Stimulated activated memory B cell treated with anti-CD40 and anti-IgM and Interleukin-4, amounts not matched to agents 10 μg/mL and 1 μg/mL and 100 μg/mL, for 72 hours (primary cell): ENCODE measurements around the gene CD7.
"Not testable (repeated sequence)": the region's sequence is repeated elsewhere in the genome, so short reads cannot be mapped to it uniquely, and the experiment has no call there.

Experiments used
- ATAC-seq: fragments of 150-1000 bp; cut with Tn5 transposase; 2 replicates; pipeline ENCODE4 v1.10.0; 2021
- H3K27ac Mint-ChIP-seq: one replicate; pipeline ENCODE4 v1.8.0; 2022; ENCODE audit warnings: mild to moderate bottlenecking, mixed read lengths
- H3K27me3 Mint-ChIP-seq: one replicate; pipeline ENCODE4 v1.8.0; 2022; ENCODE audit warnings: mixed read lengths
- H3K36me3 Mint-ChIP-seq: one replicate; pipeline ENCODE4 v1.8.0; 2022; ENCODE audit warnings: mixed read lengths
- H3K4me1 Mint-ChIP-seq: one replicate; pipeline ENCODE4 v1.8.0; 2022; ENCODE audit warnings: mixed read lengths
- H3K4me3 Mint-ChIP-seq: one replicate; pipeline ENCODE4 v1.8.0; 2022; ENCODE audit warnings: mild to moderate bottlenecking, moderate library complexity, mixed read lengths
- H3K9me3 Mint-ChIP-seq: one replicate; pipeline ENCODE4 v1.8.0; 2022; ENCODE audit warnings: mixed read lengths

Gene CD7

DNA sequence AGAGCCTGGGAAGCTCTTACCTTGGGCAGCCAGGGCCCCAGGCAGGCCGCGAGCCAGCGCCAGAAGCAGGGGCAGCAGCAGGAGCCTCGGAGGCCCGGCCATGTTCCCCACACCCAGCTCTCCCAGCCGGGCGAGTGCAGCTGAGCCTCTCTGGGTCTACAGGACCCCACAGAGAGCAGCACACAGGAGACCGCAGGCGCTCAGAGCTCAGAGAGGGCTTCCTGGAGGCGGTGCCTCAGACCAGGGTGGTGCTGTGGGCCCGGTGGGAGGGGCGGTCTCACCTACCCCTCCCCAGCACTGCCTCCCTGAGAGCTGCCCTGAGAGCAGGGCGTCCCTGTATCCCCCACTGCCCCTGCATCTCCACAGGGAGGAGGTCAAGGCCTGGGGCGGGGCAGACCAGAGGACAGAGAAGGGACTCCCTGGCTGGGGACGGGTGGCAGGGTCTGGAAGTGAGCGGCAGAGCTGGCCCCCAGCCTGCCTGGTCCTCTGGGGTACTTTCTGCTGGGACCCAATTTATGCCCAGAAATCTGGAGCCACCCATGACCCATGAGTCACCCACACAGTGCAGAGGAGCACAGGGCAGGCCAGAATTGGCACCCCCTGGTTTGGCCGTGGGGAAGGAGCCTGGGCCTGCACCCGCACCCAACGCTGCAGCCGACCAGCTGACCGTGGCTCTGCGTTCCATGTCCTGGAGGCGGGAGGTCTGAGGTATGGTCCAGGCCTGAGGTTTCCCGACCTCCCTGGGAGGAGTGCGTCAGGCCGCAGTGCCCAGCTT lies at the start of gene CD7:
Gene CD7, minus strand, starts transcription at position 215 of the 775 bp plus-strand sequence. Its CDS starts 113 bp downstream, at position 102.
- H3K9me3 Mint-ChIP-seq = no peaks in the 10 kb centered on the region
- no peak for ATAC-seq
- peaks cover 38% of the 10 kb centered on the region for H3K27me3 Mint-ChIP-seq
- no peak within 1 kb of the TSS for H3K4me3 Mint-ChIP-seq
- no peak within 1 kb of the TSS for H3K27ac Mint-ChIP-seq
- H3K4me1 Mint-ChIP-seq = peaks cover 43% of the 10 kb centered on the region
- H3K36me3 Mint-ChIP-seq = no peaks in the 10 kb centered on the region

DNA sequence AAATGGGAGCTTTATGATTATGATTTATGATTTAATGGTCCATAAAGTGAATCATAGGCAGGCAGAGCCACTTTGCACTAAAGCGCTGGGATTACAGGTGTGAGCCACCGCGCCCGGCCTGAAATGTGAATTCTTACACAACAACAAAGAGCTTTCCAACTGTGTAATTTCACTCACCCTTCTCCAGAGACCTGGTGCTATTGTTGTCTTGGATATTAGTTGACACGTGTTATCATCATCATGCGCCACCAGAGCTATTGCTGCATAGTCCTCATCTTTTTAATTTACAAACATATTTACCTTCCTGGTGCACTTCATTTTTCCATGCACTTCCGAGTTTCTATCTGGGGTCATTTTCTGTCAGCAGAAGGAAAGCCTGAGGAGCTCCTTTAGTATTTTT lies 49.3 kb upstream of the CD7 start:
- Mint-ChIP-seq H3K27ac (no peak overlapping the region), H3K9me3 (no peaks in the 10 kb centered on the region), H3K27me3 (peaks cover 40% of the 10 kb centered on the region), H3K36me3 (no peaks in the 10 kb centered on the region), H3K4me3 (no peak overlapping the region), H3K4me1 (peaks cover 10% of the 10 kb centered on the region)
- no peak for ATAC-seq

DNA sequence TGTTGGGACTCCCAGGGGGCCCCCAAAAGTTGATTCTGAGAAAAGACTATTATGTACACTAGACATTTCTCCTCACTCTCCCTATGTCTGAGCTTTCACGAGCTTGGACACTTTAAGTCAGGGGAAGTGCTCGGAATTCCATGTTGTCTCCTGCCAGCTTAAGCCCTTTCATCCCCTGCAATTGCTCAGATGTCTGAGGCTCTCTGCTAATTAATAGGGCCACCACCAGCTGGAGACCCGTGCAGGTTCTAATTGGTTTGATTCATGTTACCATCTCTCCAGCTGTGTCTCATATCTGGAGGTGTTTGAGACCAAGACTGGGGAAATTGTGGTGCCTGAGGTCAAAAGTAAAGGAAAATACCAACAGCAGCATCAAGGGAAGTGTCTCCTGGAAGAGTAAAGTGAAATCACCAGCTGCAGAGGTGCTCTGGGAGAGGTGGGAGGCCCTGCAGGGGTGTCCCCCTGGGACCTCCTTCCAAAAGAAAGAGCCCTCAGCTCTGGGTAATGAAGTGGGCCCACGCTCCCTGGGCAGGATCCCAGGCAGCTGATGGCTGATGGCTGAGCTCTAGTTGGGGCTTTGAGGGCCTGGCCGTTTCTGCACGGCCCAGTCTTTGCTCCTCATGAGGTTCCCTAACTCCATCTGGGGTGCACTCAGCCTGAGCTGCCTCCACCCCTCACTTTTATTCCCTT lies 48.3 kb upstream of the CD7 start:
- Mint-ChIP-seq H3K27me3 (peaks cover 34% of the 10 kb centered on the region), H3K4me1 (peaks cover 4% of the 10 kb centered on the region)
- no peak for ATAC-seq

DNA sequence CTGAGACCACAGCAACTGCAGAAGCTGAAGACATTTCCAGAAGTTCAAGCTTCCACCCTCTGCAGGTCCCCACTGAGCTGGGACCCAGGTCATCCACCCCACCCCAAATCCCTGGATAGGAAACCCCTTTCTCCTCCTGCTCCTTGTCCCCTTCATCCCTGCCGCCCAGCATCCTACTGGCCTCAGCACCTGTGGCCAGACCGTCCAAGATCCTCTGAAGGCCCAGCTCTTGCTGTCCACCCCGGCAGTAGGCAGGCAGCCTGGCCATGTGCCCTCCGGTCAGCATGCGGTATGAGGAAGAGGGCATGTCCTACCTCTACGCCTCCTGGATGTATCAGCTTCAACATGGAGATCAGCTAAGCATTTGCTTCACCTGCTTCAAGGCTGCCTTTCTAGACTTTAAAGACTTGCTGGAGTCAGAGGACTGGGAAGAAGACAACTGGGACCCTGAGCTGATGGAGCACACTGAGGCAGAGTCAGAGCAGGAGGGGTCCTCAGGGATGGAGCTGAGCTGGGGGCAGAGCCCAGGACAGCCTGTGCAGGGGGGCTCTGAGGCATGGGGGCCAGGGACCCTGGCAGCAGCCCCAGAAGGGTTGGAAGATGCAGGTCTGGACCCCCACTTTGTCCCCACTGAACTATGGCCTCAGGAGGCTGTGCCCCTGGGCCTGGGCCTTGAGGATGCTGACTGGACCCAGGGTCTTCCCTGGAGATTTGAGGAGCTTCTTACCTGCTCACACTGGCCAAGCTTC lies 44.7 kb upstream of the CD7 start:
- no peak for ATAC-seq
- no peak overlapping the region for H3K27ac Mint-ChIP-seq

More for the DNA sequence above, 48.3 kb upstream of the CD7 start:
- H3K27ac Mint-ChIP-seq = no peak overlapping the region
- H3K4me3 Mint-ChIP-seq = no peak overlapping the region
- no peaks in the 10 kb centered on the region for H3K9me3 Mint-ChIP-seq
- no peaks in the 10 kb centered on the region for H3K36me3 Mint-ChIP-seq

DNA sequence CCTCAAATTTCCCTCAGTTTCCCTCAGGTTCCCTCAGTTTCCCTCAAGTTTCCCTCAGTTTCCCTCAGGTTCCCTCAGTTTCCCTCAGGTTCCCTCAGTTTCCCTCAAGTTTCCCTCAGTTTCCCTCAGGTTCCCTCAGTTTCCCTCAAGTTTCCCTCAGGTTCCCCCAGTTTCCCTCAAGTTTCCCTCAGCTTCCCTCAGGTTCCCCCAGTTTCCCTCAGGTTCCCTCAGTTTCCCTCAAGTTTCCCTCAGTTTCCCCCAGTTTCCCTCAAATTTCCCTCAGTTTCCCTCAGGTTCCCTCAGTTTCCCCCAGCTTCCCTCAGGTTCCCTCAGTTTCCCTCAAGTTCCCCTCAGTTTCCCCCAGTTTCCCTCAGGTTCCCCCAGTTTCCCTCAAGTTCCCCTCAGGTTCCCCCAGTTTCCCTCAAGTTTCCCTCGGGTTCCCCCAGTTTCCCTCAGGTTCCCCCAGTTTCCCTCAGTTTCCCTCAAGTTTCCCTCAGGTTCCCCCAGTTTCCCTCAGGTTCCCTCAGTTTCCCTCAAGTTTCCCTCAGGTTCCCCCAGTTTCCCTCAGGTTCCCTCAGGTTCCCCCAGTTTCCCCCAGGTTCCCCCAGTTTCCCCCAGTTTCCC lies 42.2 kb upstream of the CD7 start:
- not testable (repeated sequence) for H3K27ac Mint-ChIP-seq, H3K4me3 Mint-ChIP-seq, H3K4me1 Mint-ChIP-seq, H3K36me3 Mint-ChIP-seq, ATAC-seq, H3K9me3 Mint-ChIP-seq
- H3K27me3 Mint-ChIP-seq = peaks cover 42% of the 10 kb centered on the region

More for the DNA sequence above, 44.7 kb upstream of the CD7 start:
- H3K36me3 Mint-ChIP-seq = no peaks in the 10 kb centered on the region
- H3K27me3 Mint-ChIP-seq = peaks cover 25% of the 10 kb centered on the region
- peaks cover 8% of the 10 kb centered on the region for H3K4me1 Mint-ChIP-seq
- no peaks in the 10 kb centered on the region for H3K9me3 Mint-ChIP-seq
- no peak overlapping the region for H3K4me3 Mint-ChIP-seq

DNA sequence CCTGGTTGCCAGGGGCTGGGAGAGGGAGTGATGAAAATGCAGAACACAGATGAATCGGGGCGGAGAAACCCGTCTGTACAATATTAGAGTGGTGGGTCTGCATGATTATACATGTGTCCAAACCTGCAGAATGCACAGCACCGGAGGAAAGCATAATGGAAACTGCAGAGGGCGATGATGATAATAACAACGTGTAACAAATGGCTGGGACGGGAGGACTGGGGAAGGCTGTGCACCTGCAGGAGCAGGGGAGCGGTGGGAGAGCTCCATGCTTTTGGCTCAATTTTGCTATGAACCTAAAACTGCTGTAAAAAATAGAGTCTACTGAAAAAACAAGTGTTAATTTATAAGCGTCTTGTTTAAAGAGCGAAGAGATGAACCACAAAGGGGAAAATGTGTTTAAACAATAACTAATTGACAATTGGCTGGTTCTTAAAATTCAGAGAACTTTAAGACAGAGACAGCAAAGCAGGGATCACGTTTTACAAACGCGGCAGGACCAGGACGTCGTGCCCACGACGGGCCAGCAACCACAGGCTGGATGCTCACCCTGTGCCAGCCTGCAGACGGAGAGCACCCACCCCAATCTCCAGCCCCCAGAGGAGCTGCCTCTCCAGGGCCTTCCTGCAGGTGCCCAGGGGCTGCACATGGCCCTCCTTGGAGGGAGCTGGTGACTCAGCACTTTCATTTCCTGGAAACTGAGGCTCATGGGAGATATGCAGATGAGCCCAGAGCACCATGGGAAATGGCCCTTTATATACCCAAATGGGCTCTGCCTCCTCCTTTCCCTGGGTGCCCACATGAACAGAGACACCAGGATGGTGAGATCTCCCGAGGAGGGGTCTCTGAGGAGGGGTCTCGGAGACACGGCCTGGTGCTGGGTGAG lies 41.3 kb upstream of the CD7 start, which contains the start of gene TEX19:
Gene TEX19, plus strand, starts transcription at position 783 of the 886 bp plus-strand sequence. CDS start 2,904 bp downstream, outside the sequence.
- no peaks in the 10 kb centered on the region for H3K9me3 Mint-ChIP-seq
- H3K27ac Mint-ChIP-seq = peak within 1 kb of the TSS; percentile 2
- no peaks in the 10 kb centered on the region for H3K36me3 Mint-ChIP-seq
- ATAC-seq = no peak
- peaks cover 8% of the 10 kb centered on the region for H3K4me1 Mint-ChIP-seq
- H3K27me3 Mint-ChIP-seq = peaks cover 49% of the 10 kb centered on the region
- H3K4me3 Mint-ChIP-seq = no peak within 1 kb of the TSS

DNA sequence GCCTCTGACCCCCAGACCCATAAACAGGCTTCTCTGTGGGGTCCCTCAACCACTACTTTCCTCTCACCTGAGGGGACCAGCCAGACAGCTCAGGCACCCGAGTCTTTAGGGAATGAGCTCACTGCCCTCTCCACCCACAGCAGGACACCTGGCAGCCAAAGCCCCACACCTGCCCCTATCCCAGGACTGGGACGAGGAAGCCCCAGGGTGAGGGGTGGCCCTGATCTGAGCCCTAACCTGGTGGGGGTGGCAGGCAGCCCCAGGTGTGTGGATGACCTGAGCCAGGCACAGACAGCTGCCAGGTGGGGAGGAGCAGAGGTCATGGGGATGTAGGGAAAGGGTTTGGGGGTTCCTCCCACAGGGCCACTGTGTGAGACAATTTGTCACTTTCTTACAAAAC lies 40.0 kb upstream of the CD7 start:
- Mint-ChIP-seq H3K9me3 (no peaks in the 10 kb centered on the region), H3K4me1 (peaks cover 8% of the 10 kb centered on the region), H3K27ac (no peak overlapping the region), H3K4me3 (no peak overlapping the region), H3K36me3 (no peaks in the 10 kb centered on the region), H3K27me3 (peaks cover 57% of the 10 kb centered on the region)
- ATAC-seq = no peak

DNA sequence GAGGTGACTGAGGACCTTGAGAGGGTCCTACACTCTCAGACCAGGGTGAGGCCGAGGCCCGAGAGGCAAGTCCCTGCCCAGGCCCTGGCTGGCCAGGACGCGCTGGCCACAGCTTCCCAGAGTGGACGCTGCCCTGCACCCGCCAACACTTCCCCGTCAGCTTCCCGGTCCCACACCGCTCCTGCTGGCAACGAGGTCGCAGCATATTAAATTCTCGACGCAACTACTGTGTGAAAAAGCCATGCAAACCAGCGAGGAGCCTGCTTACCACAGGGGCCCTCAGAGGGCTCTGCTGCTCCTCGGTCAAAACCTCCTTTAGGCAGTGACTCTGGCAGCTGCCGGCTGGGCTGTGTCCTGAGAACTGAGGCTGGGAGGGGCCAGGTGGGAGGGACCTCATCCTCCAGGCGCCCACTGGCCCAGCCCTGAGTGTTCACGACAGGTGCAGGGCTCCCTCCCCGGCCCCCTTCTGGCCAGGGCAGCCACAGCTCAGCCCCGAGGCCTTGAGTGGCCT lies 39.5 kb upstream of the CD7 start:
- Mint-ChIP-seq H3K4me1 (peaks cover 13% of the 10 kb centered on the region), H3K27ac (no peak overlapping the region), H3K9me3 (no peaks in the 10 kb centered on the region), H3K36me3 (no peaks in the 10 kb centered on the region), H3K27me3 (peaks cover 62% of the 10 kb centered on the region), H3K4me3 (no peak overlapping the region)
- no peak for ATAC-seq

DNA sequence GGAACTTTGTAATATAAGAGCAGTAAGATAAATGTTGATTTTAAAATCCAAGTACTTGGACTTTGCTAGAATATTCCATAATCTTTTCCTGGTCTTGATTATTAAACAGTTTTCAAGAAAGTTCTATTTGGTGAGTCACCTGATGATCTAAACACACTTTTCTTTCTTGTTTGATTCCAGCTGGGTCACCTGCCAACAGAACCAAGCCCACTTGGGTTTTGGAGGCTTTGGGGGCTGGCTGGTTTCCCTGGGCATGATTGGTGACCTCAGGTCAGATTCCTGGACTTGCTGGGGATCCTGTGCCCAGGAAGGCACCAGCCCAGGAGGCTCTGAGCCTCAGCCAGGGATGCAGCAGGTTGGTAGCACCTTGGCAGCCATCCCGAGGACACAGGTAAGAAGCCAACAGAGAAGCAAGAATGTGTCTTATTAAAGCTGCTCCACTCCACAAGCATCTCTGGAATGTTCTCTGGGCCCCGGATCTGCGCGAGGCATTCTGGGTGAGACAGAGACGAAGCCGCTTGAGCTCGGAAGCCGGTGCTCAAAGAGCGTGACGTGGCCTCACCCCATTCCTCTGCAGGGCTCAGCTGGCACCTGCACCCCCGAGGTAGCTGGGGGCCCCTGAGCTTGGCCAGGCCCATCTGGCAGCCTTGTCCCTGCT lies 38.5 kb upstream of the CD7 start:
- H3K36me3 Mint-ChIP-seq = no peaks in the 10 kb centered on the region
- ATAC-seq = no peak

DNA sequence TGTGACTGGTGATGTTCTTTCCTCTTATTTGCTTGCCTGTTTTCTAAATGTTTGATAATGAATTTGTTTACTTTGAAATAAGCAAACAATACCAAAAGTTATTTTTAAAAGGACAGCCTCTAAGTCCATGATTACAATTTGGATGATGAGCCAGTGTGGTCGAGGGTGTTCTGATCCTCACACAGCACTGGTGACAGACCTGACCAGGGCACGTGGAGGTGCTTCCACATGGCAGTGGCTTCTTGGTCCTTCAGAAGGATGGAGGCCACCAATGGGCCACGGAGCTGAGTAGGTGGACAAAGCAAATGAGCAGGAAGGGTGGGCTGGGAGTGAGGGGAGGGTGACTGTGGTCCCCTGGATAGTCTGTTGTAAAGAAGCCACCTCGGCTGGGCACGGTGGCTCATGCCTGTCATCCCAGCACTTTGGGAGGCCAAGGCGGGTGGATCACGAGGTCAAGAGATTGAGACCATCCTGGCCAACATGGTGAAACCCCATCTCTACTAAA lies 37.4 kb upstream of the CD7 start:
- no peak overlapping the region for H3K4me3 Mint-ChIP-seq
- ATAC-seq = no peak
- H3K36me3 Mint-ChIP-seq = no peaks in the 10 kb centered on the region
- H3K9me3 Mint-ChIP-seq = no peaks in the 10 kb centered on the region
- H3K27me3 Mint-ChIP-seq = peaks cover 82% of the 10 kb centered on the region
- no peak overlapping the region for H3K27ac Mint-ChIP-seq
- H3K4me1 Mint-ChIP-seq = peaks cover 26% of the 10 kb centered on the region

More for the DNA sequence above, 38.5 kb upstream of the CD7 start:
- Mint-ChIP-seq H3K27ac (no peak overlapping the region), H3K9me3 (no peaks in the 10 kb centered on the region), H3K4me3 (no peak overlapping the region), H3K27me3 (peaks cover 72% of the 10 kb centered on the region), H3K4me1 (peaks cover 21% of the 10 kb centered on the region)

DNA sequence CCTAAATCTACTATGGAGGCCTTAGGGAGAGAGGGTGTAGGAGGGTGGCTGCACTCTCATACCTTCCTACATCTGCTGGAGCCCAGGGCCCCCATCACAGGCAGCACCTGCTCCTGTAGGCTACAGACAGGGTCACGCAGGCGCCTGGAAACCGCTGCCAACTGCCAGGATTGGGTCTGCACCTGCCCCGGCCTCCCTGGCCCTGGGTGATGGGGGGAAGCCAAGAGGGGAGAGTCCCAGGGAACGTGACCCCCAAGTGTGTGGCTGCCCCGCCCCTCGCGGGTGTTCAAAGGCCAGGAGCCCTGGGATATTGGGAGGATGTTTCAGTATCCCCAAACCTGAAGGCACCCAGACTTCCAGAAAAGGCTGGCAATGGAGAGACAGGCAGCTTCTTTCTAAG lies 36.1 kb upstream of the CD7 start:
- Mint-ChIP-seq H3K4me1 (peaks cover 23% of the 10 kb centered on the region), H3K27ac (no peak overlapping the region), H3K9me3 (no peaks in the 10 kb centered on the region), H3K4me3 (no peak overlapping the region), H3K36me3 (no peaks in the 10 kb centered on the region), H3K27me3 (peaks cover 91% of the 10 kb centered on the region)
- no peak for ATAC-seq

DNA sequence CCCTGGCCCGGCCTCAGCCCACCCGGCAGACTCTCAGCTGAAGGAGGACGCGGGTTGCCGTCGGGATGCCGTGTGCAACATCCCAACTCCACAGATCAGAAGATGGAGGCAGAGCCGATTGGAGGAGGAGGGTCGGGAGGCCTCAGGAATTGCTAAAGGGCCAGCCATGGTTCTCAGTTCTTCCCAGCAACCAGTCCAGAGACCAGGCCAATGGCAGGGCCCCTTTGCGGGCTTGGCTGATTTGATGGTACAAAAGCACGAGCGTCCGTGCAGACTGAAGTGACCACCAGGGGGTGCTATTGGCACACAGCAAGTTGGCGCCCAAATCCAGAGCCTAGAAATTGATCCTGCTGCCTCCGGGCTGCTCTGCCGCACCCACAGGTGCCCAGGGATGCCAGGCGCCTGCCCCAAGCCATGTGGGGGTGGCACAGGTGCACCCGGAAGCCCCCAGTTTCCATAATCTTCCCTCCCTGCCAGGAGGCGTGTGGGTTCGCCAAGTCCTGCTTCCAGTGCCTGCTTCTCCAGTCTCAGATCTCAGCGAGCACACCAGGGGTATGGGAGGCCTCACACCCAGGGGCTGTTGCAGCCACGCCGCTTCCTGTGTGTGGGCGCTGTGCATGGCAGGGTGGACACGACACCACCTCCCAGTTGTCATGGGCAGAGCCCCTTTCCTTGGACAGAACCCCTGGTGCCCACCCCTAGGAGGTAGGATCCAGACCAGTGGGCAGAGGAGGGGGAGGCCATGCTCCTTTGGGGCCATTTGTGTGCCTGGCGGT lies 34.5 kb upstream of the CD7 start:
- Mint-ChIP-seq H3K27ac (peak overlapping the region; percentile 61), H3K4me1 (peaks cover 18% of the 10 kb centered on the region), H3K9me3 (no peaks in the 10 kb centered on the region), H3K4me3 (no peak overlapping the region), H3K36me3 (no peaks in the 10 kb centered on the region), H3K27me3 (peaks cover 84% of the 10 kb centered on the region)
- peak; percentile 87 for ATAC-seq

DNA sequence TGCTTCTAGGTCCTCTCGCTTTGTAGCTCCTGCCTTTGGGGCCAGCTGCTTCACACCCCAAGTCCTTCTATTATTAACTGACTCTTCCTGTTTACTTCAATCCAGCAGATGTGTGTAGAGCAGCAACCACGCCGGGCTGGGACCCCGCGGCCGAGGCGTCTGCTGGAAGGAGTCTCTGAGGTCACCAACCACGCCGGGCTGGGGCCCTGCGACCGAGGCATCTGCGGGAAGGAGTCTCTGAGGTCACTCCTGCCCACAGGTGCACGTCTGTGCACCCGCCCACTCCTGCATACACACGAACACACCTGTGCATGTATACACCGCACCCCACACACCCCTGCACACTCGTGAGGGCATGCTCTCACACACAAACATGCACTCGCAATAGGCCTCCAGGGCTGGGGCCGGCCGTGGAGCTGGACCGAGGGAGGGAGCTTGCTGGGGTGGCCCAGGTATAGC lies 33.9 kb upstream of the CD7 start:
- H3K9me3 Mint-ChIP-seq = no peaks in the 10 kb centered on the region
- peak overlapping the region; percentile 61 for H3K27ac Mint-ChIP-seq
- peaks cover 18% of the 10 kb centered on the region for H3K4me1 Mint-ChIP-seq
- H3K27me3 Mint-ChIP-seq = peaks cover 83% of the 10 kb centered on the region
- no peaks in the 10 kb centered on the region for H3K36me3 Mint-ChIP-seq
- ATAC-seq = peak; percentile 55
- H3K4me3 Mint-ChIP-seq = no peak overlapping the region
